Mucosa of rectum (tissue), 2 donors: ENCODE measurements around the gene RTP5.

Source experiments
- H3K27ac ChIP-seq, 2 donors: one replicate each; pipeline ENCODE4 v1.7.0; 2013; ENCODE audit warnings: inconsistent platforms in 2 of 2, low read depth in 2 of 2, low read length in 2 of 2
- H3K27me3 ChIP-seq, 2 donors: one replicate each; pipeline ENCODE4 v1.7.0; 2013; ENCODE audit warnings: low read length in 2 of 2; ENCODE audit not compliant: control insufficient read depth in 2 of 2, insufficient read depth in 2 of 2
- H3K36me3 ChIP-seq, 2 donors: one replicate each; pipeline ENCODE4 v1.7.0; 2013; ENCODE audit warnings: low read length in 2 of 2; ENCODE audit not compliant: control insufficient read depth in 2 of 2, insufficient read depth in 2 of 2
- H3K4me1 ChIP-seq, 2 donors: one replicate each; pipeline ENCODE4 v1.7.0; 2013; ENCODE audit warnings: low read length in 2 of 2, mild to moderate bottlenecking in 1 of 2; ENCODE audit not compliant: control insufficient read depth in 2 of 2, insufficient read depth in 2 of 2
- H3K4me3 ChIP-seq, 2 donors: one replicate each; pipeline ENCODE4 v1.7.0; 2013; ENCODE audit warnings: low read length in 2 of 2
- H3K9ac ChIP-seq, 2 donors: one replicate each; pipeline ENCODE4 v1.7.0; 2013; ENCODE audit warnings: low read length in 2 of 2, low read depth in 1 of 2, mild to moderate bottlenecking in 1 of 2
- H3K9me3 ChIP-seq, 2 donors: one replicate each; pipeline ENCODE4 v1.7.0; 2013; ENCODE audit warnings: low read length in 2 of 2; ENCODE audit not compliant: control insufficient read depth in 2 of 2
- donor health status: healthy.
- donor health status: Normal muscosa, but diverticular disease.

Gene RTP5

DNA sequence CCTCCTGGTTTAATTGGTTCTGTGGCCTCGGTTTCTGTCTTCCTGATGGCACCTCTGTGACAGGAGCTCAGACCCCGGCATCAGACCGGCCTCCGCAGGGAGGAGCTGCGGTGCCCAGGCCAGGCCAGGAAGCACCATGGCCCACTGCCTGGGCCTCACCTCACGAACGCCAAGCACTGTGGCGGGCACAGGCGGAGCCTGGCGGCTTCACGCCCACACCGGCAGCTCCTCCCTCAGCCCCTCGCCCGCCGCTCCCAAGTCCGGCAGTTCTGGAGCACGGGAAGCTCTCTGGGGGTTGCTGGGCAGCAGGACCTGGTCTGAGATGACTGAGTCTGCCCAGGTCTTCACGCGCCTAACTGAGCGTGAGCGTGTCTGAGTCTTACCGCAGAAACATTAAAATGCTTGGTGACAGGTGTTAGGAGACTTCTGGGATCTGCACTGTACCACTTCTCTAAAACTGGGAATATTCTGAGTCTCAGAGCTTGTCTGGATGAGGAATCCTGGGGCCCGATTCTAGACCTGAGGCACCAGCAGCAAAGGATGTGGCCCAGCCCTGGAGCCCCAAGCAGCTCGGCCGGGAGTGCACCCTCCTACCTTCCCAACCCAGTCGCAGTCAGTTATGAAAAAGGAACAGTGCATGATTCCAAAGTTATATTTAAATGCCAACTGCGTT, 21.9 kb downstream of the RTP5 start:
- peaks cover 0 to 4% of the 10 kb centered on the region in 2 donors for H3K4me1 ChIP-seq
- no peaks in the 10 kb centered on the region for H3K27me3 ChIP-seq
- H3K9me3 ChIP-seq, result no peaks in the 10 kb centered on the region
- H3K4me3 ChIP-seq, result no peak overlapping the region
- H3K9ac ChIP-seq, result no peak overlapping the region
- no peak overlapping the region for H3K27ac ChIP-seq
- H3K36me3 ChIP-seq, result no peaks in the 10 kb centered on the region

DNA sequence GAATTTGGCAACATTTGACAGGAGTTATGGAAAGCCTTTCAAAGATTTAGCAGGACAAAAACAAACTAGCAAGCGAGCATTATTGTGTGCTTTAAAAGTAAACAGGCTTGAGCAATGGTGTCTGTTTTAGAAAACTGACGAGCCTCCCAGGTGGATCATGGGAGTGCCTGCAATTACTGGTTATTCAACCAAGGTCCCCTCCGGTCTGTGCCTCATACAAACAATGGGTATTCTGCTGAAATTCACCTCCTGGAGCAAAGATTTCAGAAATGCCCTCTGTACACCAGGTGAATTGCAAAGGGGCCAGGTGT, 22.4 kb downstream of the RTP5 start:
- Histone ChIP-seq H3K4me1 (peaks cover 0 to 4% of the 10 kb centered on the region in 2 donors), H3K27me3 (no peaks in the 10 kb centered on the region), H3K9me3 (no peaks in the 10 kb centered on the region), H3K9ac (no peak overlapping the region), H3K4me3 (no peak overlapping the region), H3K36me3 (no peaks in the 10 kb centered on the region), H3K27ac (no peak overlapping the region)

DNA sequence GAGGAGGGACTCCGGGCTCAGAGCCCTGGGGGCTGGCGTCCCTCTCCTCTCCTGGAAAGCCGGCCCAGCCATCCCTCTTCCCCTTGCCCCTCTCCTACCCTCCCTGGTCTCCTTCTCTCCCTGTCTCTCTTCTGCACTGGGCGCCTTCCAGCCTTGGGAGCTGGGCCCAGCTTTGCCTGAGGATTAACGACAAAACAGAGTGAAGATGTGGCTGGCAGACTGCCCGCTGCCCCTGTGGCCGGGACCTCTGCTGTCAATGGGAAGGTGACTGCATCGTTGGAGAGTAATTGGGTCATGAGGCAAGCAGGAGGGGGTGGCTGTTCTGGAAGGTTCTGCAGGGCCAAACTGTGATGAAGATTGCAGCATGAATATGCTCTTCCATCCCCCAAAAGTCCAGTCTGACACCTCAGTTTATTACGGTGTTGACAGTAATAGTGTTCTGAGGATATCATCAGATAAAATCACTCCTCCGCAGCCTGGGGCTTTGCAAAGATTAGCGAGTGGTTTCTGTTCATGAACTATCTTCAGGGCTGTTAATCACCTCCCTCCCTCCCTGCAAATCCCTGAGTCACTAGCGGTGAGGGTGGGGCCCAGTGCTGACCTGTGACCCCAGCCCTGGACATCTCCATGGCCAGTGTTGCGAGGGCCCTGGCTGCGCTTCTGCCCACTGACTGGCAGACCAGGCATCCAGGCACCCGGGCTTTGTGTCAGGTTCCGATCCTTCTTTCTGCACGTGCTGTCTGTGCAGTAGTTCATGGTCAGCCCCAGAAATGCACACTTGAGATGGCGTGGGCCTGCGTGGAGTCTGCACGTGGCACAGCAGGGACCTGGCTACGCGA, 23.0 kb downstream of the RTP5 start:
- Histone ChIP-seq H3K9ac (no peak overlapping the region), H3K4me1 (peaks cover 0 to 4% of the 10 kb centered on the region in 2 donors), H3K4me3 (no peak overlapping the region), H3K27ac (no peak overlapping the region), H3K27me3 (no peaks in the 10 kb centered on the region), H3K36me3 (no peaks in the 10 kb centered on the region), H3K9me3 (no peaks in the 10 kb centered on the region)

DNA sequence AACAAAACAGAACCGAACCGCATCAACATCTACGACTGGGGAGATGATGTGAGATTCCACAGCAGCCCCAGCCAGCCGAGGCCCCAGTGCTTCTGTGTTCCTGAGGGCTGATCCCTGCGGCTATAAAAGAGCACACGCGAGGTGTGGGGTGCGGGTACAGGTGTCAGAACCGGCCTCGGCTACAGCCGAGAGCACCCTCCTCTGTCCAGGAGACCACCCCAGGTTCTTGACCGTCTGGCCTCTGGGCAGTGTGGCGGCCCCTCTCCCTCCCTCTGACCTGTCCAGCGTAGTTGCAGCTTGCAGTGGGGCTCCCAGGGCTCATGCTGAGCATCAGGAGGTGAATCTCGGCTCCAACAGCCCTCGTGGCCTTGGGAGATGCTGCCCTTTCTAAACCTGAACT, 23.7 kb downstream of the RTP5 start:
- Histone ChIP-seq H3K27ac (no peak overlapping the region), H3K4me3 (no peak overlapping the region), H3K36me3 (no peaks in the 10 kb centered on the region), H3K9ac (no peak overlapping the region), H3K27me3 (no peaks in the 10 kb centered on the region), H3K9me3 (no peaks in the 10 kb centered on the region), H3K4me1 (peaks cover 0 to 4% of the 10 kb centered on the region in 2 donors)

DNA sequence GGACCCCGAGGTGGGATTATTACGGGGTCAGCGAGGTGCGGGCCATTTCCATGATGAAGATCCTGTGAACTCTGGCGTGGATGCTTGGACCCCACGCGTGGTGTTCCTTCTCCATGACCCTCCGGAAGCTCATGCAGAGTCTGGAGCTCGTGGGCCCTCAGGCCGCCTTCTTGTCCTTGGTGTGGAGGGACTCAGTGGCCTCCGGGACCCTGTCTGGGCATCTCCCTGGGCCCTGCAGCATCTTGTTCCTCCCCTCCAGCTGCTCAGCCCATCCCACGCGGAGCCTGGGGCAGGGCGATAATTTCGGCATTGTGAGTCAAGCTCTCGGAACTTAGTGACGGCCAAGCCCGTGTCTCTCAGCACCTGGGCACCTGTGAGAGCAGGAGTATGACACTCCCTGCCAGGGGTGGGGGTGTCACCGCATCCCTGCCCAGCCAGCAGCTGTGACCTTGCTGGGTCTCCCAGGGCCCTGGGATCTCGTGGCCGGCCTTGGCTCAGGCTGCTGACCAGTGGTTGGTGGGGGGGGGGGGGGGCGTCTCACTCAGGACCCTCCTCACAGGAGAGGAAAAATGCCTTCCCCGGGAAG, 24.6 kb downstream of the RTP5 start:
- no peak overlapping the region for H3K27ac ChIP-seq
- H3K4me3 ChIP-seq, result no peak overlapping the region
- no peak overlapping the region for H3K9ac ChIP-seq
- H3K27me3 ChIP-seq, result no peaks in the 10 kb centered on the region
- H3K4me1 ChIP-seq, result peaks cover 0 to 4% of the 10 kb centered on the region in 2 donors
- no peaks in the 10 kb centered on the region for H3K36me3 ChIP-seq
- H3K9me3 ChIP-seq, result no peaks in the 10 kb centered on the region

DNA sequence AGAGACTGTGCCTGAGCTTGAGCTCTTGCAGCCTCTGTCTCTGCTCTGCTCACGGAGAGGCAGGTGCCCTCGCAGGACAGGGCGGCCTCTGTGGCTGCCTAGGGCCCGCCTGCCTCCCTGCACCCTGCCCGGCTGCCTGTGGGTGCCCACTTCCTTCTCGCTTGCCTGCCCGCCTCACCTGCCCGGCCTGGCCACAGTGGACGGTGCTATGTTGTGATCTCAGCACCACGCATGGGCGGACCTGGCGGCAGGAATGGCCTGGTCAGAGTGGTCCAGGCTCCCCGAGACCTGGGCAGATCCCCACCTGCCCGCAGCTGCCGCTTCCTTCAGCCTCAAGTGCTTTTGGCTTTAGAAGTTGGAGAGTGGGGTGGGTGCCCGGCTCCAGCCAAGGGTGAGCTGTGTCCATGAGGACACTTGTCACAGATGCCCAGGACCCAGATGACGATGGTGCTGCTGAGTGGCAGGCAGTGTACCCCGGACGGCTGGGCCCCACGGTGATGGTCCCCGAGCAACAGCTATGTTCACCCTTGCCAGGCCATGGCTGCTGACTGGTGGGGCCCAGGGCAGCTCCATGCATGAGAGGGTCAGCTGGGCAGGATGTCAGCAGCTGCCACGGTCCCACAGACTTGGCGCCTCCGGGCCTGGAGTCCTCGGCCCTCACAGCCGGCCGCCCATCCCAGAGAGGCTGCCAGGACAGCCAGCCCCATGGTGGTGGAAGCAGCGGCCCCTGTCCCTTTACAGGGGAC, 25.3 kb downstream of the RTP5 start:
- H3K9ac ChIP-seq, result no peak overlapping the region
- no peaks in the 10 kb centered on the region for H3K36me3 ChIP-seq
- no peaks in the 10 kb centered on the region for H3K27me3 ChIP-seq
- no peak overlapping the region for H3K27ac ChIP-seq
- no peak overlapping the region for H3K4me3 ChIP-seq
- H3K9me3 ChIP-seq, result no peaks in the 10 kb centered on the region
- peaks cover 0 to 4% of the 10 kb centered on the region in 2 donors for H3K4me1 ChIP-seq

DNA sequence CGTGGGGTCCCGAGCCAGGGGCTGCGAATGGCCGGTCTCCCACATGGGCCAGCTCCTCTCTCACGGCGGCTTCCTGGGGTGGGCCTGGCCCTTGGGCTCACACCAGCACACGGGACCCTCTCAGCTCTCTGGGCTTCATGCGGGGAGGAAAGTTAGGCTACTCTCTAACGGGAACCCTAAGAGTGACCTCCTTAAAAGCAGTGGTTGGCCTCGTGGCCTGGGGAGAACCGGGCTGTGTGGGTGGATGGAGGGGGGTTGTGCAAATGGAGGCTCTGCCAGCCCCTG, 25.8 kb downstream of the RTP5 start:
- Histone ChIP-seq H3K9me3 (no peaks in the 10 kb centered on the region), H3K9ac (no peak overlapping the region), H3K4me1 (peaks cover 0 to 4% of the 10 kb centered on the region in 2 donors), H3K27me3 (no peaks in the 10 kb centered on the region), H3K27ac (no peak overlapping the region), H3K4me3 (no peak overlapping the region), H3K36me3 (no peaks in the 10 kb centered on the region)

DNA sequence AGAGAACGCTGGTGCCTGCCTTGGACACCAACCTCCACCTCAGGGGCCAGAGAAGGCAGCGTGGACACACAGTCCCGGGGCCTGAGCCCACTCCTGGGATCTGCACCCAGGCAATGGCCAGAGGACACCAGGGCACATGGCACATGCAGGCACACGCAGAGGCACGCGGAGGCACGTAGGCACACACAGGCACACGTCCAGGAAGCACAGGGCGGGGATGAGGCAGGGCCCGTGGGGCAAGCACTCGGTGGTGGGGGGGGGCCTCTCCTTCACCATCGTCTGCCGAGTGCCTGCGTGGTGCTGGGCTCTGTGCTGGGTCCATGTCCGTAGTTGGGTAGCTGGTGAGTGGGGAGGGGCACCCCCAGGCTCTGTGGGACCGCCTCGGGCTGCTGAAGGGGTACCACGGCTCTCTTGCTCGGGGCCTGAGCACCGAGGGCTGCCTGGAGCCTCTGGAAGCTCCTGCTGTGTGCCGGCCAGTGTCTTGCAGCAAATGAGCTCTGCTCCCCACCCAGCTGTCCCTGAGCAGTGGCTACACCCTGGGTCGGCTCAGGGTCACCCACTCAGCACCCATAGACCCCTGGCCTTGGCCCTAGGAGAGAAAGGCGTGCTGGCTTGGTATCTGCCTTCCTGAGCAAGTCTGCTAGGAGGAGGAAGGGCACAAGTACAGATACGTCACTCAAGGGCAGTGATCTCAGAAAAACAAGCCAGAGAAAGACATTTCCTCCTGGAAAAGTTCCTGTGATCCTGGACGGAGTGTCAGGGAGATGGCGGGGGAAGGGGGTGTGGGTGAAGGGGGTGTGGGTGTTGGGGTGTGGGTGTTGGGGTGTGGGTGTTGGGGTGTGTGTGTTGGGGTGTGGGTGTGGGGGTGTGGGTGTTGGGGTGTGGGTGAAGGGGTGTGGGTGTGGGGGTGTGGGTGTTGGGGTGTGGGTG, 26.4 kb downstream of the RTP5 start:
- Histone ChIP-seq H3K36me3 (no peaks in the 10 kb centered on the region), H3K9ac (no peak overlapping the region), H3K4me1 (peaks cover 0 to 4% of the 10 kb centered on the region in 2 donors), H3K27ac (no peak overlapping the region), H3K27me3 (peaks cover 0 to 4% of the 10 kb centered on the region in 2 donors), H3K9me3 (no peaks in the 10 kb centered on the region), H3K4me3 (no peak overlapping the region)

DNA sequence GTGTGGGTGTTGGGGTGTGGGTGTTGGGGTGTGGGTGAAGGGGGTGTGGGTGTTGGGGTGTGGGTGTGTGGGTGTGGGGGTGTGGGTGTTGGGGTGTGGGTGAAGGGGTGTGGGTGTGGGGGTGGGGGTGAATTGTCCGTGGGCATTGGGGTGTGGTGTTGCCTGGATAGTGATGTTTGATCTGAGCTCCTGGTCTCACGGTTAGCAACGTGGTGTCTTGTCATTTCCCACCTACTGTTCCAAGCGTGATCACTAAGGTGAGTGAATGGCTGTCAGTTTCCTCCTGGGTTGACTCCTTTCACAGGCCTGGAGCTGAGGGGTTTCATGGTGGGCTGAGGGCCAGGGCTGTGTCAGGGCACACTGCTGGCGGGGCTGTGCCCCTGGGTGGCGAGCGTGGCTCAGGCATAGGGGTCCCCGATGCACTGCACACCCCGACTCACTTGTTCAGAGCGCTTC, 27.2 kb downstream of the RTP5 start:
- Histone ChIP-seq H3K9me3 (no peaks in the 10 kb centered on the region), H3K36me3 (no peaks in the 10 kb centered on the region), H3K27ac (no peak overlapping the region), H3K9ac (no peak overlapping the region), H3K27me3 (peaks cover 0 to 4% of the 10 kb centered on the region in 2 donors), H3K4me1 (peaks cover 0 to 8% of the 10 kb centered on the region in 2 donors), H3K4me3 (no peak overlapping the region)
